ENCODE data around the gene HIPK2.

DNA sequence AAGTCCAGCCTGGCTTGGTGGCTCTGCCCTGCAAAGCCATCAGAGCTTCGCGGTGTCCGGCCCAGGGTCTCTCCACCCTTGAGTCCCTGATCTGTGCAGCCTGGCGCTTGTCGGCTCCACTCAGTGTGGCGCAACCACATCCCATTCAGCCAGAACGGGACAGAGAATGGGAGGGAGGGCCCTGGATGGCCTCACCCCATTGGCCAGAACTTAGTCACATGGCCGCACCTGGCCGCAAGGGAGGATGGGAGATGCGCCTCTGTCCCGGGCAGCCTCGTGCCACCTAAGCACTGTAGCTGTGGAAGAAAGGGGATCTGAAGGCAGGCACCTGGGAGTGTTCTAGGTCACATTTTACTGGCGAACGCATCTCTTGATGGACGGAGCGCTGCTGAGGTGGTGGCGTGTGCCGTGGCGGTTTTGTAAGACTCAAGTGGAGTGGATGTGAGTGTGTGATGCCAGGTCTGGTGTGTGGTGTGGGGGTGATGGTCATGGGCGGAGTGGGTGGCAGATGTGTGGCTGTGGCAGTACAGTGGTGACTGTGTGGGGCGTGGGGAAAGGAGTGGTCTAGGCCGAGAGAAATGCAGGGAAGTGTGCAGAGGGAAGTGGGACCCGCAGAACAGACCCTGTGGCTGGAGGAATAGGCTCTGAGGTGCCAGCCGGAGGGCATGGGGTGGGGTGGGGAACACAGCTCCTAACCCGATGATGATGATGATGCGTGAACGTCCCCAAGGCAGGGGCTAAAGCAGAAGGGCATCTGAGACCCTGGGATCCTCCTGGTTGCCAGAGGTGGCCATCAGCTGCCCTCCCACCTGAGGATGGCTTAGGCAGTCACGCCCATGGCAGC lies 235.3 kb downstream of the HIPK2 start:
- TF ChIP-seq, protein P1, sequence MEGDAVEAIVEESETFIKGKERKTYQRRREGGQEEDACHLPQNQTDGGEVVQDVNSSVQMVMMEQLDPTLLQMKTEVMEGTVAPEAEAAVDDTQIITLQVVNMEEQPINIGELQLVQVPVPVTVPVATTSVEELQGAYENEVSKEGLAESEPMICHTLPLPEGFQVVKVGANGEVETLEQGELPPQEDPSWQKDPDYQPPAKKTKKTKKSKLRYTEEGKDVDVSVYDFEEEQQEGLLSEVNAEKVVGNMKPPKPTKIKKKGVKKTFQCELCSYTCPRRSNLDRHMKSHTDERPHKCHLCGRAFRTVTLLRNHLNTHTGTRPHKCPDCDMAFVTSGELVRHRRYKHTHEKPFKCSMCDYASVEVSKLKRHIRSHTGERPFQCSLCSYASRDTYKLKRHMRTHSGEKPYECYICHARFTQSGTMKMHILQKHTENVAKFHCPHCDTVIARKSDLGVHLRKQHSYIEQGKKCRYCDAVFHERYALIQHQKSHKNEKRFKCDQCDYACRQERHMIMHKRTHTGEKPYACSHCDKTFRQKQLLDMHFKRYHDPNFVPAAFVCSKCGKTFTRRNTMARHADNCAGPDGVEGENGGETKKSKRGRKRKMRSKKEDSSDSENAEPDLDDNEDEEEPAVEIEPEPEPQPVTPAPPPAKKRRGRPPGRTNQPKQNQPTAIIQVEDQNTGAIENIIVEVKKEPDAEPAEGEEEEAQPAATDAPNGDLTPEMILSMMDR (IDR thresholded peaks at IDR 0.05; ENCODE audit: low read length) = no peak
- TF ChIP-seq EZH2 (IDR thresholded peaks at IDR 0.05; ENCODE audit: borderline replicate concordance, low read length) = no peak

Data from OCI-LY1 (cell line).